Measurements from ENCODE around the gene AKAP8.

Gene AKAP8

GRCh38 chr19:15423130-15423529 lies 43.5 kb upstream of the AKAP8 start:
- Histone ChIP-seq H3K4me1 (ENCODE audit: low read length) (peaks cover 7% of the 10 kb centered on the region), H3K79me2 (ENCODE audit: low read length) (peaks cover 20% of the 10 kb centered on the region)

GRCh38 chr19:15422296-15423075 lies 42.9 kb upstream of the AKAP8 start:
- Histone ChIP-seq H3K9me3 (ENCODE audit: insufficient read depth, low read length) (no peaks in the 10 kb centered on the region), H3K79me2 (ENCODE audit: low read length) (peaks cover 20% of the 10 kb centered on the region), H3K27me3 (ENCODE audit: low read depth, low read length) (no peaks in the 10 kb centered on the region), H3K4me1 (ENCODE audit: low read length) (peaks cover 10% of the 10 kb centered on the region), H3K27ac (ENCODE audit: low read length) (no peak overlapping the region), H3K36me3 (replicated peaks; ENCODE audit: low read depth, low read length) (peaks cover 44% of the 10 kb centered on the region), H2AFZ (ENCODE audit: low read depth, low read length) (no peak overlapping the region), H3K9ac (ENCODE audit: low read length) (no peak overlapping the region), H4K20me1 (ENCODE audit: insufficient read depth, low read length) (peaks cover 5% of the 10 kb centered on the region), H3K4me3 (ENCODE audit: low read length) (no peak overlapping the region), H3K4me2 (ENCODE audit: low read length) (no peak overlapping the region)
- TF ChIP-seq CTCF (IDR thresholded peaks at IDR 0.05; ENCODE audit: low read depth, low read length) = no peak

More at GRCh38 chr19:15423130-15423529, 43.5 kb upstream of the AKAP8 start:
- Histone ChIP-seq H4K20me1 (ENCODE audit: insufficient read depth, low read length) (no peaks in the 10 kb centered on the region), H3K4me2 (ENCODE audit: low read length) (no peak overlapping the region), H3K9me3 (ENCODE audit: insufficient read depth, low read length) (no peaks in the 10 kb centered on the region), H2AFZ (ENCODE audit: low read depth, low read length) (no peak overlapping the region), H3K9ac (ENCODE audit: low read length) (no peak overlapping the region), H3K36me3 (replicated peaks; ENCODE audit: low read depth, low read length) (peaks cover 48% of the 10 kb centered on the region), H3K27ac (ENCODE audit: low read length) (no peak overlapping the region), H3K27me3 (ENCODE audit: low read depth, low read length) (no peaks in the 10 kb centered on the region), H3K4me3 (ENCODE audit: low read length) (no peak overlapping the region)
- TF ChIP-seq EZH2phosphoT487 (IDR thresholded peaks at IDR 0.05; ENCODE audit: low read depth) (no peak), CTCF (IDR thresholded peaks at IDR 0.05; ENCODE audit: low read depth, low read length) (no peak)

- no peaks in the 10 kb centered on the region for H3K27me3 ChIP-seq (ENCODE audit: low read depth, low read length)
- no peaks in the 10 kb centered on the region for H3K9me3 ChIP-seq (ENCODE audit: insufficient read depth, low read length)
- no peak overlapping the region for H2AFZ ChIP-seq (ENCODE audit: low read depth, low read length)
- TF ChIP-seq CTCF (IDR thresholded peaks at IDR 0.05; ENCODE audit: low read depth, low read length) (no peak), EZH2phosphoT487 (IDR thresholded peaks at IDR 0.05; ENCODE audit: low read depth) (no peak)
- no peak overlapping the region for H3K9ac ChIP-seq (ENCODE audit: low read length)
- peaks cover 42% of the 10 kb centered on the region for H3K36me3 ChIP-seq (replicated peaks; ENCODE audit: low read depth, low read length)
- H3K4me3 ChIP-seq (ENCODE audit: low read length) = no peak overlapping the region
- H3K27ac ChIP-seq (ENCODE audit: low read length) = no peak overlapping the region
- H3K4me1 ChIP-seq (ENCODE audit: low read length) = peaks cover 17% of the 10 kb centered on the region
- H4K20me1 ChIP-seq (ENCODE audit: insufficient read depth, low read length) = peaks cover 12% of the 10 kb centered on the region
- no peak overlapping the region for H3K4me2 ChIP-seq (ENCODE audit: low read length)
- H3K79me2 ChIP-seq (ENCODE audit: low read length) = peaks cover 24% of the 10 kb centered on the region
Observed at GRCh38 chr19:15421721-15422260, 42.2 kb upstream of the AKAP8 start.

- Histone ChIP-seq H3K27ac (ENCODE audit: low read length) (no peak overlapping the region), H2AFZ (ENCODE audit: low read depth, low read length) (no peak overlapping the region), H3K36me3 (replicated peaks; ENCODE audit: low read depth, low read length) (peaks cover 42% of the 10 kb centered on the region), H3K27me3 (ENCODE audit: low read depth, low read length) (no peaks in the 10 kb centered on the region), H4K20me1 (ENCODE audit: insufficient read depth, low read length) (peaks cover 17% of the 10 kb centered on the region), H3K4me3 (ENCODE audit: low read length) (no peak overlapping the region), H3K9me3 (ENCODE audit: insufficient read depth, low read length) (no peaks in the 10 kb centered on the region), H3K4me1 (ENCODE audit: low read length) (peaks cover 18% of the 10 kb centered on the region), H3K79me2 (ENCODE audit: low read length) (peaks cover 27% of the 10 kb centered on the region), H3K9ac (ENCODE audit: low read length) (no peak overlapping the region), H3K4me2 (ENCODE audit: low read length) (no peak overlapping the region)
- TF ChIP-seq CTCF (IDR thresholded peaks at IDR 0.05; ENCODE audit: low read depth, low read length) = no peak
Observed at GRCh38 chr19:15421136-15421695, 41.6 kb upstream of the AKAP8 start.
